Measurements from ENCODE around the gene MUC16.

Gene MUC16

DNA sequence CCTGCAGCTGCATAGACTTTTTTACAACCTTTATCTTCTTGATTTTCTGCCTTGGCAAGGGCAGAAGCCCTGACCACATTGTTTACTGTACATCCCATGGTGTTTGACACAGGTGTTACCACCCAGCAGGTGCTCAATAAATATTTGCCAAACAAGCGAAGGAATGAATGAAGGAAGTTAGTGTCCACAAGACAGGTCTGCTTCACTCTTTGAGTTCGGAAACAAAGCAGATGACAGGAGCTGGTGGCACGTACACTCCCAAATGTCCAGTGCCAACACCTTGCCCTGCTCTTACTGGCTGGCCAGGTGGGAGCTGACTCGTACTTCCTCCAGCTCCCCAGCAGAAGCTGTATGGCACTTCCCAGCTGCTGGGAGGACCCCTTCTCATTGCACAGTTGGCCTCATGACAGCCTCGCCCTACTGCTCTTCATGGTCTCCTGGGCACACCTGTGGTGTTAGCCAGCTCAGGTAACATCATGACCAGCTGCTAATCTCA is 22.0 kb upstream of the MUC16 start:
- ATAC-seq = no peak

DNA sequence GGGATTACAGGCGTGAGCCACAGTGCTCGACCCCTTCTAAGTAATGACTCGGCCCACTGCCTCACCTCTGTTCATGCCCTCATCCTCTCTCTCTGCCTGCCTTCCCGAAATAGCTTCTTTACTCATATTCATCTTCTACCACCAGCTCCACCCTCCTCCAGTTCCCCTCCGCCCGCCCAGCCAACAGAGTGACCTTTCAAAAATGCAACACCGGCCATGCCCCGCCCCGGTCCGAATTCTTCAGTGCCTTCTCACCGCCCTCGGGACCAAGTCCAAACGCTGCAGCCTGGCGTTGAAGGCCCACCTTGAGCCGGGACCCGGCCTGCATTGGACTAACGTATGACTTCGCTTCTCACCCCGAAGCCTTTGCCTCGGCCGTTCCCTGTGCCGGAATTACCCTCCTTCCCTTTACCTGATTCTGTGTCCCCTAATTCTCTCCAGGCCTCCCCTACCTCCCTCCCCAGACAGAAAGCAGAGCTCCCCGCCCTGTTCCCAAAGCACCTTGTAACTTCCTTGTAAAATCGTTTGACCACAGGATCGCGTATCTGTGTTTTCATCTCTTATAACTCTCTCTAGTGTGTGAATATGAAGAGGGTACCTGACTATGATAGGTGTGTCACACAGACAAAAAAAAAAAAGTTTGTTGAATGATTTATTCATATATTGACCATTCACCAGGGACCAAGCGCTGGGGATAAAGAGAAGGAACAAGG is 8.1 kb upstream of the MUC16 start:
- DNase-seq (ENCODE audit: low spot score in 2 of 2) = no peak
- ATAC-seq = no peak
- H3K4me3 Mint-ChIP-seq = no peak overlapping the region
- H3K9me3 Mint-ChIP-seq = peaks cover 3% of the 10 kb centered on the region
- H3K36me3 Mint-ChIP-seq = no peaks in the 10 kb centered on the region
- H3K27ac Mint-ChIP-seq = no peak overlapping the region
- no peaks in the 10 kb centered on the region for H3K4me1 Mint-ChIP-seq

More for the DNA sequence above, 22.0 kb upstream of the MUC16 start:
- H3K4me1 Mint-ChIP-seq = no peaks in the 10 kb centered on the region
- no peaks in the 10 kb centered on the region for H3K9me3 Mint-ChIP-seq
- H3K36me3 Mint-ChIP-seq = no peaks in the 10 kb centered on the region
- DNase-seq (ENCODE audit: low spot score in 2 of 2) = no peak
- H3K4me3 Mint-ChIP-seq = no peak overlapping the region
- no peak overlapping the region for H3K27ac Mint-ChIP-seq

DNA sequence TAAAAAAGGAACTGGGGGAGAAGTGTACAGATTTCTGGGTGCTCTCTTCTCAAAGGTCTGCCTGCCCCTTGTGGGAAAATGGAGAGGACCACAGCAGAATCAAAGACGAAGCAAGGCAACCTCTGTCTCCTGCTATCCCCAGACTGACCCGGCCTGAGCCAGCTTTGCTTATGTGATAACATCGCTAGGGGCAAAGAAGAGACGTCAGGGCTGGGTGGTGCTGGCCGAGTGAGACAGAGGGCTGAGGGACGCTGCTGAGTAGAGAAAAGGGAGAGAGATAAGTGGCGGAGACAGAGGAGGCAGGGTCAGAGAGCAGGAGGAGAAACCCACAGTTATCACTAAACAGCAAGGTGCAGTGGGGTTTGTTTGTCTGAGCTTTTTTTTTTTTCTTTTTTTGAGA is 4.6 kb upstream of the MUC16 start:
- no peak for ATAC-seq
- no peaks in the 10 kb centered on the region for H3K36me3 Mint-ChIP-seq
- no peaks in the 10 kb centered on the region for H3K4me1 Mint-ChIP-seq
- no peak overlapping the region for H3K27ac Mint-ChIP-seq
- DNase-seq (ENCODE audit: low spot score in 2 of 2) = no peak
- H3K4me3 Mint-ChIP-seq = no peak overlapping the region
- peaks cover 3% of the 10 kb centered on the region for H3K9me3 Mint-ChIP-seq

DNA sequence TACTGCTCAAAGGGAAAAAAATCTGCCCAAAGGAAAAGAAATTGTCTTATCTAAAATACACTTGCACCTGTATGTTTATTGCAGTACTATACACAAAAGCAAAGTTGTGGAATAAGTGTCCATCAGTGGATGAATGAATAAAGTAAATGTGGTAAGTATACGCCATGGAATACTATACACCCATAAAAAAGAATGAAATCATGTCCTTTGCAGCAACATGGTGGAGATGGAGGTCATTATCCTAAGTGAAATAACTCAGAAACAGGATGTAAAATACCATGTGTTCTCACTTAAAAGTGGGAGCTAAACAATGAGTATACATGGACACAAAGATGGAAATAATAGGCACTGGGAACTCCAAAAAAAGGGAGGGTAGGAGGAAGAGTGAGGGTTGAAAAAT is 3.8 kb upstream of the MUC16 start:
- DNase-seq (ENCODE audit: low spot score in 2 of 2) (no peak), ATAC-seq (no peak)
- Mint-ChIP-seq H3K36me3 (no peaks in the 10 kb centered on the region), H3K4me3 (no peak overlapping the region), H3K4me1 (no peaks in the 10 kb centered on the region), H3K9me3 (peaks cover 3% of the 10 kb centered on the region), H3K27ac (no peak overlapping the region)

DNA sequence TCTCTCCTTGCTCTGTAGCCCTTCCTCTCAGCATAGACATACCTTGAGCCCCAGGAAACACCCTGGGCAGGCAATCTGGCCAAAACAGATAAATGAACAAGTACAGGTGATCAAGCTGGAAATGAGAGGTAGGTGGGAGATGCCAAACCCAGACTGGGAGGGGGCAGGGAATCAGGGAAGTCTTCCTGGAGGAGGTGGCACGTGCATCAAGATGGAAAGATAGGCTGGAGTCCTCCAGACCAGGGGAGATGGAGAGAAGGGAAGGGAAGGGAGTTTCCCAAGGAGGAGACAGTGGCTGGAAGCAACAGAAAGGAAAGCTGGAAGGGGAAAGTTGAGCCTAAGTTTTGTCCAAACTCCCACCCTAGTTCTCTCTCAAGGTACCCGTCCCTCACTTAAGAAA is 1.7 kb upstream of the MUC16 start:
- DNase-seq (ENCODE audit: low spot score in 2 of 2) (no peak), ATAC-seq (no peak)
- no peak overlapping the region for H3K27ac Mint-ChIP-seq
- H3K9me3 Mint-ChIP-seq = peaks cover 3% of the 10 kb centered on the region
- H3K4me1 Mint-ChIP-seq = no peaks in the 10 kb centered on the region
- no peaks in the 10 kb centered on the region for H3K36me3 Mint-ChIP-seq
- H3K4me3 Mint-ChIP-seq = no peak overlapping the region

DNA sequence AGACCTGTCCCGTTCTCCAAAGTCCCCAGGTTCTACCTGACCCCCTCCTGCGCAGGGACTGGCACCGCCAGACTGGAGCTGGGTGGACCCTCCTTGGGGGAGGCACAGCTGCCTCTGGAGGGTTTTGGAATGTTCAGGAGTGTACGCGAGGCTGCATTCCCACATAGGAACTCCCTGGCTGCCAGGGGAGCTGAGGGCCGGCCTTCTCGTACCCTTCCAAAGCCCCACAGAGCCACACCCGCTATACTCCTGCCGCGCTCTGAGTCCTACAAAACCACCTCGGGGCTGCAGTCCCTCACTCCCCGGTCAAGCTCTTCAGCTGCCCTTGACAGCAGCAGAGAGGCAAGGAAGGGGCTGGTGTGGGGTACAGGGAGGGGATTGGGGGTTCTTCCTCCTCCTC is 484 bp upstream of the MUC16 start:
- H3K4me3 Mint-ChIP-seq = no peak overlapping the region
- H3K27ac Mint-ChIP-seq = no peak overlapping the region
- peaks cover 3% of the 10 kb centered on the region for H3K9me3 Mint-ChIP-seq
- DNase-seq (ENCODE audit: low spot score in 2 of 2) = no peak
- no peaks in the 10 kb centered on the region for H3K36me3 Mint-ChIP-seq
- H3K4me1 Mint-ChIP-seq = no peaks in the 10 kb centered on the region
- ATAC-seq = no peak

DNA sequence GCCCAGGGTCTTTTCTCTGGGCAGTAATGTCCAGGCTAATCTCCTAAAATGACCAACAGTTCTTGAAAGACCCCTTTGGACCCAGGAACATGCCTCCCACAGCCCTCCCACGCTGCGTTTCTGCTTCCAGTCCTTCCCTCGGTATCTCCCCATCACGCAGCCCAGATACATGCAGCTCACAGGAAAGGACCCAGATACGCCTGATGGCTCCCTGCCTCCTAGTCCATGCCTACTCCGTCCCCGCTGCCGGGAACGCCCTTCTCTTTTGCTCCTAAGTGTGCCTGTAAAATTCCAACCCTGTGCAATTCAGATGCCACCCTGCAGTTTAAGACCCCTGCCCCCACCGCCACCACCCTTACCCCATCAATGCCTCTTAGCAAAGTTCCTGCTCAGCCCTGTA is 778 bp downstream of the MUC16 start:
- peaks cover 3% of the 10 kb centered on the region for H3K9me3 Mint-ChIP-seq
- no peak for DNase-seq (ENCODE audit: low spot score in 2 of 2)
- peak overlapping the region; percentile 40 for H3K4me3 Mint-ChIP-seq
- H3K36me3 Mint-ChIP-seq = no peaks in the 10 kb centered on the region
- no peak overlapping the region for H3K27ac Mint-ChIP-seq
- H3K4me1 Mint-ChIP-seq = no peaks in the 10 kb centered on the region
- no peak for ATAC-seq

DNA sequence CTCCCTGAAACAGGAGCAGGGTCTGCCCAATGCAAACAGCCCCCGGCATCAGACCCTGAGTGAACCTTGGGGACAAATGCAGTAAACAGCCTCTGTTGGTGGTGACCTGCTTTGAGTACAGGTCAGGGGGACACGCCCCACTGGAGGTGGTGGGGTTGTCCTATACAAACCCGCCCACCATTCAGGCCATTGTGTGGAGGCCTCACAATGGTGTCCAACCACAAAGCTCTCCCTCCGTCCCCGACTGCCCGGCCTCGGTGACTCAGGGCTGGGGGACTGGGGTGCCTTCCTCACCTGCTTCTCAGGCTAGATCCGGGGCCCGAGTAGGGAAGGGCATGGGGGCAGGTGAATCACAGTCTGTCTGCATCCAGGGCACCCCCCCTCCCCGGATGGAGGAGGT is 1.5 kb downstream of the MUC16 start:
- DNase-seq (ENCODE audit: low spot score in 2 of 2) = no peak
- no peak for ATAC-seq
- Mint-ChIP-seq H3K4me3 (no peak overlapping the region), H3K9me3 (no peaks in the 10 kb centered on the region), H3K4me1 (no peaks in the 10 kb centered on the region), H3K27ac (no peak overlapping the region), H3K36me3 (no peaks in the 10 kb centered on the region)

DNA sequence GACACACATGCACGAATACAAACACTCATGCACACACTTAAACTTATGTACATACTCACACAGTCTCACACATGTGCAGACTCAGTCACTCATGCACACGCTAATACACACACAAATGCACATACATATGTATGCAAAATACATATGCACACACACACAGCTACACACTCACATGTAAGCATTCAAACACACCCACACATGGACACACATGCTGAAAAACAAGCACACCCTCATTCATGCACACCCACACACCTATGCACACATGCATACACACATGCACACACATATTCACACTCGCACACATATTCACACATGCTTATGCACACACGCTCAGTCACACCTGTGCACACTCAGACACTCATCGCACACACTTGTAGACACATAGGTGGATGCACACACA is 9.3 kb downstream of the MUC16 start:
- Mint-ChIP-seq H3K36me3 (no peaks in the 10 kb centered on the region), H3K27ac (no peak overlapping the region), H3K4me1 (no peaks in the 10 kb centered on the region), H3K9me3 (no peaks in the 10 kb centered on the region), H3K4me3 (no peak overlapping the region)
- ATAC-seq (no peak), DNase-seq (ENCODE audit: low spot score in 2 of 2) (no peak)

DNA sequence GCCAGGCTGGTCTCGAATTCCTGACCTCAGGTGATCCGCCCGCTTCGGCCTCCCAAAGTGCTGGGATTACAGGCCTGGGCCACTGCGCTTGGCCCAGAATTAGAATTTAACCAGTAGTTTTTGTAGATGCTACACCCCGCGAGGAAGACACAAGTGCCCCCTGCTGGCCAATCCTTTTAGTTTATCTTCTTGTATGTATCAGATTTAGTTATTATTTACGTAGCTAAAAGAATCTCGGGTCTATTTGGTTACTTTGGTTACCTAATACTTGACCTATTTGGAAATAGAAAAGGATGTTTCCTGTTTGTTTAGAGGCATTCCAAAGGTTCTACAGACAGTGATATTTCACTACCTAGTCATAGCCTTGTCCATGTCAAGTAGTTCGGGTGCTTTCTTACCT is 22.0 kb downstream of the MUC16 start:
- ATAC-seq (no peak), DNase-seq (ENCODE audit: low spot score in 2 of 2) (no peak)
- no peaks in the 10 kb centered on the region for H3K36me3 Mint-ChIP-seq
- no peaks in the 10 kb centered on the region for H3K9me3 Mint-ChIP-seq
- H3K4me3 Mint-ChIP-seq = no peak overlapping the region
- H3K4me1 Mint-ChIP-seq = no peaks in the 10 kb centered on the region
- H3K27ac Mint-ChIP-seq = no peak overlapping the region

DNA sequence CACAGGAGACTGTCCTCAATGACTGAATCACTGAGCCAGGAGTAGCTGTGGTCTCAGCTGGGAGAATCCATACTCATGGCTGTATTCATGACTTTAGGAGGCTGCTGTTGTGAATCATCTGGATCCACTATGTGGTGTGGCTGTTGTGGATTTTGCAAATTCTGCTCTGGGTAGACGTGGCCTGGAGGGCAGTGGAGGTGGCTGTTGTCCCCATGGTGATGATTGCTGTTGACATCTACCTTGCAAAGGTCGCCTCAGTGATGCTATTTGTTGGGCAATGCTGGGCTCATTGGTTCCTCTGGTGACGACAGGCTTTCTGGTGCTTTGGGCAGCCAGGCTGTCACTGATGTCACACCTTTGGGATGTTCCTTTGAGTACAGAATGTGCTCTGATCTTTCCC is 23.9 kb downstream of the MUC16 start:
- Mint-ChIP-seq H3K9me3 (peaks cover under 1% of the 10 kb centered on the region), H3K4me3 (no peak overlapping the region)

DNA sequence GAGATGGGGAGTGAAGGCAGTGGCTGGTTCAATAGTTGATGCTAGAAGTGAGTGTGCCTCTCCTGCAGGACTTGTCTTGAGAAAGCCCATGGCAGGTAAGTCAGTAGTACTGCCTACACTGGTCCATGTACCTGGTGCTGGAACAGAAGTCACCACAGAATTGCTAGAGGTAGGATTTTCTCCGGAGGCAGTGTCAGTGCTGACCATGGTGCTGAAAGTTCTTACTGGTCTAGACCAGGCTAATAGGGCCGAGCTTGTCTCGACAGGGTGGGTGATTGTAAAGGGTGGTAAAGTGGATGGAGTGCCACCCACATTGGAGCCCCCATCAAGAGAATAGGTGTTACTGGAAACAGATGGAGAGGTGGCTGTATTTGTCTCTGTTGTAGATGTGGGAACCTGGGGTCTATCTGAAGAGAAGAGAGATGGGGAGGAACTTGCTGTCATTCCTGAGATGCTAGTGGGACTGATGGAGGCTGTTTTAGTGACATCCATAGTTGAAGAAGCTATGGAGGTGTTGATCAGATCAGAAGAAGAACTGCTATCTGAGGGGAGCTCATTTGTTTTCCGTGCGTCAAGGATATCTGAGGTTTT is 36.6 kb downstream of the MUC16 start:
- H3K4me3 Mint-ChIP-seq = no peak overlapping the region
- H3K27ac Mint-ChIP-seq = no peak overlapping the region
- ATAC-seq = no peak

More for the DNA sequence above, 23.9 kb downstream of the MUC16 start:
- Mint-ChIP-seq H3K4me1 (no peaks in the 10 kb centered on the region), H3K36me3 (no peaks in the 10 kb centered on the region), H3K27ac (no peak overlapping the region)
- ATAC-seq (no peak), DNase-seq (ENCODE audit: low spot score in 2 of 2) (no peak)

DNA sequence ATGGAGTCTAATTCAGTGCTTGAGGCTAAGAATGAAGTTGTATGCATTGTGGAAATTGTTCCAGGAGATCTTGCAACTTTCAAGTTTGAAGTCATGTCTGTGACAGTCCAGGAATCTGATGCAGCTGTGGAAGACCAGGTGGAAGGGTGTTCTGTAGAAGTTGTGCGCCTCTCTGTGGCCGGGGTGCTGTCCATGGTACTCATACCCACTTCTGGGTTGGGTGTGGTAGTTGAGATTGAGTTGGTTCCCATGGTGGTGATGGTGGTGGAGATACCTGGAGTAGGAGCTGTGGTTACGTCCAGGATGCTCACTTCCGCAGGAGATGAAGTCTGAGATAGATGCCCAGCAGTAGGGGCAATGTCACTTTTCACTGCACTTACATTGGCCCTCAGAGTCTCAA is 44.3 kb downstream of the MUC16 start:
- no peaks in the 10 kb centered on the region for H3K9me3 Mint-ChIP-seq
- DNase-seq (ENCODE audit: low spot score in 2 of 2) = no peak
- H3K36me3 Mint-ChIP-seq = peaks cover 6% of the 10 kb centered on the region
- ATAC-seq = no peak
- no peak overlapping the region for H3K4me3 Mint-ChIP-seq
- no peak overlapping the region for H3K27ac Mint-ChIP-seq
- H3K4me1 Mint-ChIP-seq = no peaks in the 10 kb centered on the region

More for the DNA sequence above, 36.6 kb downstream of the MUC16 start:
- DNase-seq (ENCODE audit: low spot score in 2 of 2) = no peak
- Mint-ChIP-seq H3K9me3 (peaks cover 19% of the 10 kb centered on the region), H3K4me1 (no peaks in the 10 kb centered on the region), H3K36me3 (peaks cover 6% of the 10 kb centered on the region)
